ENCODE results near the gene NRSN2.
"Not testable (repeated sequence)": the region's sequence is repeated elsewhere in the genome, so short reads cannot be mapped to it uniquely, and the experiment has no call there.

The NRSN2 gene

GRCh38 chr20:354298-354977 lies 7.5 kb downstream of the NRSN2 start:
- peak; percentile 72 for DNase-seq (ENCODE audit: low read depth)

GRCh38 chr20:356154-356553 lies 9.2 kb downstream of the NRSN2 start:
- DNase-seq (ENCODE audit: low read depth), result not testable (repeated sequence)

DNA sequence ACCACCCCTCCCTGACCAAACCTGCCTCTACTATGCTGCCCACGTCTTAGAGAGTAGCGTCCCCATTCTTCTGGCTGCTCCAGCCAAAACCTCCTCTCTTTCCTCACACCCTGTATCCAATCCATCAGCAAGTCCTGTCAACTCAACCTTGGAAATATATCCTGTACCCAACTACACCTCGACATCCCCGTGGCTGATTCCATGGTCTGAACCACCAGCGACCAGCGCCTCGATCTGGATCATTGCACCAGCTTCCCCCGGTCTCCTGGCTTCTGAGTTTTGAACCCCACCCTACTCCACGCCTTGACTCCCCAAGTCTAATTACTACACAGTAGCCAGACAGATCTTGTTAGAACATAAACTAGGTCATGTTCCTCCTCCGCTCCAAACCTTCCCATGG lies 9.8 kb downstream of the NRSN2 start:
- DNase-seq (ENCODE audit: low read depth), result no peak

GRCh38 chr20:358891-359555 lies 12.1 kb downstream of the NRSN2 start:
- no peak for DNase-seq (ENCODE audit: low read depth)

GRCh38 chr20:361561-361960 lies 14.7 kb downstream of the NRSN2 start:
- DNase-seq (ENCODE audit: low read depth), result no peak

DNA sequence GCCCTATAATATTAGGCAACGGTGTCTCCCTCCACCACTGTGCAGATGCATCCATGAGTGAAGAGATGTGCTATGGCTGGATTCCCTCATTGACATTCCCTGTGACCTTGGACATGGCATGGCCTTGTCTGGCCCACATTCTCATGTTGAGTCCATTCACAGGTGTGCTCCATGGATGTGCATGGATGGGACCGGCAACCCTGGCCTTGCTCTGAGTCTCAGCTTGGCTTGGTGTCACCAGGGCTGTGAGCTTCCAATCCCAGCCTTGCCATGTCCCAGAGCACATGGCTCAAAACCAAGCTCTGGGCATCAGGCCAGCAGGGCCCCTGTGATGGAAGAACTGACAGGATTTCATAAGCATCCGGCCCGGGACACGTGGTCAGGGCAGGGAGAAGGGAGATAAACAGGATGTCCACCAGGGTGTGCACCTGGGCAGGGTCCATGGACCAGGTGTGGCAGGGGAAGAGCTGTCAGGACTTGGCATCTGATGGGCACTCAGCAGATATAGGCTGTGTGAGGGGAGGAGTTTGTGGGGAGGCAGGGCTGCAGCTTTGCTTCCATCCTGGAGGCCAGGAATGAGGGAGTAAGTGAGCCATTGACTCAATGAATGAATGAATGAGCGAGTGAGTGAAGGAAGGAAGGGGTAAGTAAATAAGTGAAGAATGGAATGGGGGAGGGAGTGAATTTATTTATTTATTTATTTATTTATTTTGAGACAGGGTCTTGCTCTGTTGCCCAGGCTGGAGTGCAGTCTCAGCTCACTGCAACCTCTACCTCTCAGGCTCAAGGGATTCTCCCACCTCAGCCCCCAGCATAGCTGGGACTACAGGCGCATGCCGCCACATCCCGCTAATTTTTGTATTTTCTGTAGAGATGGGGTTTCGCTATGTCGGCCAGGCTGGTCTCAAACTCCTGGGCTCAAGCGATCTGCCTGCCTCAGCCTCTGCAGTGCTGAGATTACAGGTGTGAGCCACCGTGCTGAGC lies 15.7 kb downstream of the NRSN2 start:
- no peak for DNase-seq (ENCODE audit: low read depth)

DNA sequence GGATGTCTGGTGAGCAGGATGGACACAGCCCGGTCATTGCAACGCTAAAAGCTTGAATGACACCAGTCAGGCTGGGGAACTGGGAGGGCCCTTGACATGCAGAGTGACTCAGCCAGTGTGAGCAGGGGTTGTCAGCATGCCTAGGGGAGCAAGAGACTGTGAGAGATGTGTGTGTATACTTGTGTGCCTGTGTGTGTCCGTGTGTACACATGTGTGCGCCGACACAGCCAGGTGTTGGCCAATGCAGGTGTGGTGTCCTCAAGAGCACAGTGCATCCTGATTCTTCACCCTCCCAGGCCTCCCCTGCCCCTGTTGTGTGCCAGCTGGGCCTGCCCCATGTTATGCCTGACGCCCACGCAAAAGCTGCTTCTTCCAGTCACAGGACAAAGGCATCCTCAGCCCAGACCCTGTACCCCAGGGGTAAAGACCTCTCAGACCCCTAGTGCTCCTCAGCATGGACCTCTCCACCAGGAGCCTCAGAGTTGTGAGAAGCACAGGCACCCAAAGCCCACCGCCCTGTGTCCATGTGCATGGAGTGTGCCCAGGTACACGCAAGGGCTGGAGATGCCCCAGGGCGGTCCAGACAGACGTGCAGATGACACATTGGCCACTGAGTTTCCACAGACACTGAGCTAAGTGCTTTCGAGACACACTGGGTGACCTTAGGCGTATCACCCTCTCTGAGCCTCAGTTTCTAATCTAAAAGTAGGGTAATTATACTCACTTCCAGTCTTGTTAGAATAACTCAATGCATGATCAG lies 16.6 kb downstream of the NRSN2 start:
- no peak for DNase-seq (ENCODE audit: low read depth)

GRCh38 chr20:364905-365794 lies 18.2 kb downstream of the NRSN2 start:
- DNase-seq (ENCODE audit: low read depth), result no peak

- no peak for DNase-seq (ENCODE audit: low read depth)
Observed at GRCh38 chr20:366041-366718, 19.3 kb downstream of the NRSN2 start.

DNA sequence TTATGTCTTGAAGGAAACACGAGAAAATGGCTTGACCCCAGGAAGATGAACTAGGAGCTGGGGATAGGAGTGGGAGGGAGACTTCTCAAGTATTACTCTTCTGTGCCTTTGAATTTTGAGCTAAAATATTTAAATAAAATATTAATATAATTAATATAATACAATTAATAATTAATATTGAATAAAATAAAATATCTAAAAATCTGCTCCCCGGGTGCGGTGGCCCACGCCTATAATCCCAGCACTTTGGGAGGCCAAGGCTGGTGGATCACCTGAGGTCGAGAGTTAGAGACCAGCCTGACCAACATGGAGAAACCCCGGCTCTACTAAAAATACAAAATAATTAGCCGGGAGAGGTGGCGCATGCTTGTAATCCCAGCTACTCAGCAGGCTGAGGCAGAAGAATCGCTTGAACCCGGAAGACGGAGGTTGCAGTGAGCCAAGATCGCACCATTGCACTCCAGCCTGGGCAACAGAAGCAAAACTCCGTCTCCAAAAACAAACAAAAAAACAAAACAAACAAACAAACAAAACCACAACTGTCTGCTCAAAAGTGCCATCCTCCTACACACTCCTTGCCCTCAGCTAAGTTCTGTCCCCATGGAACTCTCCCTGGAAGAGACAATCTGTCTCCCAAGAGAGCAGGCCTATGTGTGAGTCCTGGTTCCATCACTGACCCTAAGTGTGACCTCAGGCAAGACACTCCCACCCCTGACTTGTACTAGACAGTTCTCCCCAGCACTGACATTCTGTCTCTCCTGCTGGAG lies 20.0 kb downstream of the NRSN2 start:
- no peak for DNase-seq (ENCODE audit: low read depth)

DNA sequence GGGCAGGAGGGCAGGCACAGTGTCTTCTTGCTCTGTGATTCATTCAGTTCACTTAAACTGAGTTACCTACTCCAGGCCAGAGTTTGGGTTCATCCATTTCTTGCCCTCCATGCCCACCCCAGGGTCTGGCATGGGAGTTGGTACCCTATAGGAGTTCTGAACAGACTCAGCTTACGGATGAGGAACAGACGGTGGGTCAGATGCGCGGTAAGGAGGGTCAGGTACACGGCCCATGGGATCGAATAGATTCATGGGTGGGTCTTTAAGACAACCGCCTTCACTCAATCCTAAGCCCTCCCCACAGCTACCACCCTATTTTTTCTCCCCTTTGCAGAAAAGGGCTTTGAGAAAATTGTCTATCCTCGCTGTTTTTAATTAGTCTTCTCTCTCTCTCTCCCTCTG lies 20.6 kb downstream of the NRSN2 start:
- no peak for DNase-seq (ENCODE audit: low read depth)

- no peak for DNase-seq (ENCODE audit: low read depth)
Observed at GRCh38 chr20:368915-369314, 22.0 kb downstream of the NRSN2 start.

GRCh38 chr20:370151-370600 lies 23.3 kb downstream of the NRSN2 start:
- no peak for DNase-seq (ENCODE audit: low read depth)

DNA sequence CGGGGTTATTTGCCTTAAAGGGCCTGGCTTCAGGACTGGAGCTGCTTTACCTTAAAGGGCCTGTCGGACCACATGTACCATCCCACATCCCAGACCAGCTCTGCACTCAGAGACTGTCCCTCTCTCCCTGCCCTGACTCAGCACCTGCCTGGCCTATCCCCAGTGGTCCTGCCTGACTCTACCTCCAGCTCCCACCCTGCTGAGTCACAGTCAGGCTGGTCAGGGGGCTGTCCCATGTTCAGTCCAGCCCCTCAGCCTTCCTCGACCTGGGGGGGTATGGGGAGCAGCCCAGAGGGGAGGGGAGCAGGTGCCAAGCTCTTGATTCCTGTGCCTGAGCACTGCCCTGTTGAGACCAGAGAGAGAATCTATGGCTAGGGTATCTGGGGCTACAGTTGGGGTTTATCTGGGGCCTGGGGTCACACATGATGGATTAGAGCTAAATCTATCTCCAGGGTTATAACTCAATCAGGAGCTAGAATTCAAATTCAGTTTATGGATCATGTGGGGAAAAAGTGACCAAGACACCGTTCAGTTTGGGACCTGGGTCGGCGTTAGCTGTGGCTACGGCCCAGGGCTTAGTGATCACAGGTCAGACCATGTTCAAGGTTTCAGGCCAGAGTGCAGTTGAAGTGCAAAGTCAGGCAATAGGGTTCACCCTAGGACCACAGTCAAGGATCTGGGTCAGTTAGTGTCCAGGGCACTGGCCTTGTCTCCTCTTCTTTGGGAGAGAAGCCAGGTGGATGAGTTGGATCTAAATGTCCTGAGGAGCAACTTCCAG lies 24.3 kb downstream of the NRSN2 start:
- DNase-seq (ENCODE audit: low read depth), result no peak

GRCh38 chr20:371755-372542 lies 25.0 kb downstream of the NRSN2 start:
- DNase-seq (ENCODE audit: low read depth), result no peak

GRCh38 chr20:372543-373082 lies 25.7 kb downstream of the NRSN2 start:
- DNase-seq (ENCODE audit: low read depth), result not testable (repeated sequence)

DNA sequence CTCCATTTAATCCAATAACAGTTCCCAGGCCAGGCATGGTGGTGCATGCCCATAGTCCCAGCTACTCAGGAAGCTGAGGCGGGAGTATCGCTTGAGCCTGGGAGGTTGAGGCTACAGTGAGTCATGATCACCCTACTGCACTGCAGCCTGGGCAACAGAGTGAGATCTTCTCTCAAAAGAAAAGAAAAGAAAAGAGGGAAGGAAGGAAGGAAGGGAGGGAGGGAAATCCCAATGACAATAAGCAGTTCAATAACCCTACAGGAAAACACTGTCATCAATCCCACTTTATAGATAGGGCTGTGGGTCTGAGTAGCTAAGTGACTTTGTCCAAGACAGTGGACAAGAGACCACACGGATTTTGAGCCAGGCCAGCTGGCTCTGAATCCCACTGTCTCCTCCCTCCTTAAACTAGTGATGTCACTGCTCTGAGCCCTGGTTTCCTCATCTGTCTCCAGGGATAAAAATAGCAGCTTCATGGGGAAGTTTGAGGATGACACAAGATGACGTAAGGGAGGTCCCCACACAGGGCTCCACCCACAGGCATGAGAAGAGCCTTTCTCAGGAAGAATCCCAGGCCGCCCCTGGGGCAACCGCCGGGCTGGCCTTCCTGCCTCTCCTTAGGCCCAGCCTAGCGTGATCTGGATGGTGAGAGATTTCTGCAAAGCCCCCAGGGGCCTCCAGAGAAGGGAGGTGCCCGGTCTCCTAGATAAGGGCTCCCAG lies 26.4 kb downstream of the NRSN2 start:
- no peak for DNase-seq (ENCODE audit: low read depth)
